MV-4-11 (cell line): ENCODE measurements around the gene BRINP1.

Source experiments
- DNase-seq: peaks from one replicate; lab custom pipeline; 2025; lab: John Stamatoyannopoulos, UW

The BRINP1 gene

GRCh38 chr9:119280740-119281485 is 88.3 kb downstream of the BRINP1 start:
- no peak for DNase-seq

DNA sequence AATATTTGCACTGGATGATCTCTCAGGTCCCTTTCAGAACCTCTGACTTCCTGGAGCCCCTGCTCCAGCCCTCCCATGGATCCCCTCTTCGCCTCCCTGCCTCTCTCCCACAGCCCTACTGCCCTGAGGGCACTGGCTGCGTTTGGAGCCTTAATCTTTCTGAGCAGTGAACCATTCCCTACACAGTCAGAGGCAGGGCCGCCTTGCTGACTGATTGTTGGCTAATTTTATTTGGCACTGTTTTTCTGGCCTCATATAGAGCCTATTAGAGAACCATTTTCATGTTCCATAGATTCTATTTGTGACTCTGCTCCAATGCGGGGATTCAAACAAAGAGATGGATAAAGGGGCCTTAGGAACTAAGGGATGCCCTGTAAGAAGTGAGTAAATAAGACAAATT is 91.1 kb downstream of the BRINP1 start:
- DNase-seq, result no peak

DNA sequence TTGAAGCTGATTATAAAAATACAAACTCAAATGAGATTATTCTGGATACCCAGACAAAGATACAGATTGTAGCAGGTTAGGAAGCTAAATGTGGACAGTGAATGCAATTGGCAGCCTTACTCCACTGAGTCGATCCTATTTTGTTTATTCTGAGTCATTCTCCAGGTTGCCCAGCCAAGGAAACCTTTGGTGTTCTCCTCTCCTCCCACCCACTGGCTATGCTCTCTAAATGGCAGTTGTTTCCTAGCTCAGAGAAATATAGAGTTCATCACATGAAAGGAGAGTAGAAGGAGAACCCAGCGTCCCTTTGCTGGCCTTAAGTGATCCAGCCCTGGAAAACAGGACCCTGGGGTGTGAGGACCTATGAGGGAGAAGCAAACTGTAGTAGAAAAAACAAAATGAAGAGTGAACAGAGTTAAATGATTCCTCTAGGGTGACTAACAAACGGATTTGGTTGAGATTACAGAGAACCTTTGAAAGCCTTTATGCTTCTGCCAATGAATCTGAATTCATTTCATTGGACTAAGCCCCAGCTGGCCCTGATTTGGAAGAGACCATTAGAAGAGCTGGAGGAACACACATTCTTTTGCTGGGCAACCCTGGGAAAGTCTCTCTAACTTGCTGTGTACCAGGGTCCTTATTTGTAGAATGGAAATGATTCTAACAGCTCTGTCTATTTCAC is 95.1 kb downstream of the BRINP1 start:
- no peak for DNase-seq

DNA sequence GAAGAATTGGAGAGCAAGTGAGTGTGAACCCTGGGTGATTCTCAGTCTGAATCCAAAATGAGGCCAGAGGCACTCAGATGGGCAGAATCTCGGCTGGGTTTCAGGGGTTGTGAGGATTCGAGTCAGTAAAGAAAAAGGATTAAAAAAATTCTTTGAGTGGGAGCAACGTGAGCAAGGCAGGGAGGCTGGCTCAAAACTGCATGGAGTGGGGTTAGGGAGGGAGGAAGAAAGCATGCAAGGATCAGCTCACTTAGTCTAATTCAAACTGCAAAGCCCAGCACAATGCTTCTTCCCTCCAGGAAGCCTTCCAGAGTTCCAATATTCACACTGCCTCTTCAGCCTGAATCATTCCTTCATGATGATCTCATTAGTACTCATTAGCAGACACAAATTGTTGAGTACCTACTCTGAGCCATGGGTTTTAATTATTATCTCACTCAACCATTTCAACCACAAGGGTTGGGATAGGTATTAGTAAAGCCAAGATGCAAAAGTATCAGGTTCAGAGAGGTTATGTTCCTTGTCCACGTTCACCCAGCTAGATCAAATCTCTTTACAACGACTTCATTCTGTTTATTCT is 95.8 kb downstream of the BRINP1 start:
- DNase-seq, result no peak

GRCh38 chr9:119272500-119273211 is 96.6 kb downstream of the BRINP1 start:
- DNase-seq, result no peak

DNA sequence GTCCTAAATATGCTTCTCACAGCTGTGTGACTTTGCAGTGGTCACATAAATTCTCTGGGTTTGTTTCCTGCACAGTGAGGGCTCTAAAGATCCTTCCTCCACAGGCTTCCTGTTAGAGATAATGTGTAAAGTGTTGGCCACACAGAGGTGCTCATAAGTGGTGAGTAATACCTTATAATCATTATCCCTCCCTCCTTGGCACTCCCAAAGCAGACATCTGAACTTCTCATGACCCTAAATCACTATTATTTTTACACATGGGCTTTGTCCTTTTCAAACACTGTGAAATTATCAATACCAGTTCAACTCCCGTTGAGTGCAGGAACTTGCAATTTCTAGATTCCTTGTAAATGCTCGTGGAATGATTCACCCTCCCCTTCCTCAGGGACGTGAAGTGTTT is 100.2 kb downstream of the BRINP1 start:
- DNase-seq, result no peak

- DNase-seq, result no peak
These were observed 105.1 kb downstream of the BRINP1 start for GRCh38 chr9:119264165-119264564.

DNA sequence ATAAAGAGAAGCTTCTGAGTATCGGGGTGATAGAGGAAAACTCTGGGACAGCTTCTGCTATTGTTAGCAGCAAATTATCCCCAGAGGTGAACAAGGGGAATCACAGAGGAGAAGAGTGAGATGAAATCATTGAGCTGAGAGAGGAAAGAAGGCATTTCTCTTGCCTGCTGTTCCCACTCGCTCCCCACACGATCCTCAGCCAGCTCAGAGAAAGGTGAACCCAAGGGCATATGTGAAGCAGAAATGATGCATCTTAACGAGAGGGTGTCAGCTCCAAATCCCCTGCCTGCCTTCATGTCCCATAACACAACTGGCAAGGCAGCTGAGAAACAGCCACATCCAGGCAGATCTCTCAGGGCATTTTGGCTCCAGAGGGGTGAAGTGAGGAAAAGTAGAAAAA is 111.6 kb downstream of the BRINP1 start:
- no peak for DNase-seq

- DNase-seq, result no peak
These were observed 114.1 kb downstream of the BRINP1 start for GRCh38 chr9:119255116-119255515.

- no peak for DNase-seq
These were observed 116.5 kb downstream of the BRINP1 start for GRCh38 chr9:119252671-119253299.

DNA sequence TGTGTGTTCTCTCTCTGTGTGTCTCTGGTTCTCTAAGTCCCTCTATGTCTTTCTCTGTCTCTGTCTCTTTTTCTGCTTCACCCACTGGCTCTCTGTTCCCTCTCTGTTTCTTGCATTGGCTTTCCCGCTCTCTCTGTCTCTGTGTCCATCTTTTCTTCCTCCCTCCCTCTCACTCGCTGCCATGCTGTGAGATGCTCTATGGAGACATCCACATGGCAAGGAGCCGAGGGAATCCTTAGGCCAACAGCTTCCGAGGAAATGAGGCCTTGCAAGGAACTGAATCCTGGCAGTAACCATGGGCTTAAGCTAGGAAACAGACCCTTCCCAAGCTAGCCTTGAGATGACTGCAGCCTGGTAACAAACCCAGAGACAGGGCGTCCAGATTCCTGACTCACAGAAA is 117.3 kb downstream of the BRINP1 start:
- DNase-seq, result no peak

- DNase-seq, result no peak
These were observed 118.5 kb downstream of the BRINP1 start for GRCh38 chr9:119250730-119251129.

- no peak for DNase-seq
These were observed 128.7 kb downstream of the BRINP1 start for GRCh38 chr9:119240546-119240945.

- no peak for DNase-seq
These were observed 134.6 kb downstream of the BRINP1 start for GRCh38 chr9:119234636-119235035.

- DNase-seq, result no peak
These were observed 141.8 kb downstream of the BRINP1 start for GRCh38 chr9:119227422-119227821.

DNA sequence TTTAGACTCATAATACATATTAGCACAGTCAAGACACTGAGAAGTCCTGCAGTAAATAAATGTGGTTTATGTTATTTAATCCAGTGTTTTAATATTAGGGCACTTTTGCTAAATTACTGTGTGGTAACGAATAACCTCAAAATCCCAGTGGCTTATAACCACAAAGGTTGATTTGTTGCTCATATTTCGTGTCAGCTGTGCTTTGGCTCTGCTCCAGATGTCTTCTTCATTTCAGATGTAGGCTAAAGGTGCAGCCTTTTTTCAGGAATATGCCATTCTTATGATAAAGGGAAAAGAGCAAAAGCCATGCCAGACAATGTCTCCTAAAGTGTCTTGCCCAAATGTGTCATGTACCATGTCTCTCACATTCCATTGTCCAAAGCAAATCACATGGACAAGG is 144.8 kb downstream of the BRINP1 start:
- no peak for DNase-seq

- DNase-seq, result no peak
These were observed 148.0 kb downstream of the BRINP1 start for GRCh38 chr9:119221276-119221675.

- peak; percentile 5 for DNase-seq
These were observed 150.9 kb downstream of the BRINP1 start for GRCh38 chr9:119218293-119218692.

- no peak for DNase-seq
These were observed 152.4 kb downstream of the BRINP1 start for GRCh38 chr9:119216651-119217331.

DNA sequence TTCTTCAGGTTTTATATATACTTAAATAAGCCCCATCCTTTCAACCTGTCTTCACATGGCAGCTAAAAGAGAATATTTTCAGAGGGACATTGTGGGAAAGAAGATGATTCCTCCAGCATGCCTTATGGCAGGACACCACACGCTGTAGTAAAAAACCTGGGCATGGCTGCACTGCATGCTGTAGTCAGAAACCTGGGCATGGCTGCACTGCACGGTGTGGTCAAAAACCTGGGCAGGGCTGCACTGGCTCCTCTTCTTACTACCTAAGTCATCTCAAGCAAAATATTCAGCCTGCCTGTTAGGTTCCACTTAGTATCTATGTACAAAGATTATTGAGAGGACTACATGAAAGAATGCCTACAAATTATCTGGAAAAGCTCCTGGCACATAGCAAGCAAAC is 153.6 kb downstream of the BRINP1 start:
- no peak for DNase-seq

DNA sequence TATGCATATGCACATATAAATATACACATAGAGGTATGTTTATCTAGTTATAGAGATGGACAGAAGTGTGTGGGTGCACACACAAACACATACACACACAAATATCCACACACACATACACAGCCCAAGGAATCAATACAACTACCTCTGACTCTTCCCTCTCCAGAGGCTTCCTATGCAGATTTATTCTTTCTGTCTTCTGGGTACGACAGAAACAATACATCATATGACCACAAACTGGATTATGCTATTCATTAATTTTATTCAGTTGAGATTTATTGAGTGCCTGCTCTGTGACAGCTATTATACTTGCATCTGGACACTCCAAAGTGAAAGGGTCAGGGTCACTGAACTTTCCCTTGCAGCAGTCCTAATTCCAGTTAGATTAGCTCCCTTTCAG is 155.8 kb downstream of the BRINP1 start:
- no peak for DNase-seq
